NCI-H345 treated with DMSO at 0.1 percent for 48 hours (cell line): ENCODE measurements around the gene ISCA1.

Experiments
- DNase-seq: peaks from one replicate; lab custom pipeline; 2025; ENCODE audit not compliant: unreplicated experiment; lab: John Stamatoyannopoulos, UW

The ISCA1 gene

GRCh38 chr9:86286278-86286677 is 3.9 kb upstream of the ISCA1 start:
- no peak for DNase-seq

DNA sequence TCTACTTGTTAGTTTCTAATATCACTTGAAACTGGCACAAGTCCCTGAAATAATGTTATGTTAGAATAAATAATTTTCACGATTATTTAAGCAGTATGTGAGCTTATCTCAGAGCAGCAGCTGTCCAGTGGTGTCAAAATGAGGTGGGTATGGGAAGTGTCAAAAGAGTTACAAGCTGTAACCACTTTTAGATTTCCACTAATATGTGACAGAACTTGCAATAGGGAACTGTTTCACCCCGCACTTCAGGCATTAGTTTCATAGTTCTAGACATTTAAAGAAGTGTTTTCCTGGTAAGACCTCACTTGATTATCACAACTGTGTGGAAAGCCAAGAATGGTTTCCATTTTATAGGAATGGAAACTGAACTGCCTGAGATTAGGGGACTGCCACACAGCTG is 2.9 kb upstream of the ISCA1 start:
- no peak for DNase-seq

DNA sequence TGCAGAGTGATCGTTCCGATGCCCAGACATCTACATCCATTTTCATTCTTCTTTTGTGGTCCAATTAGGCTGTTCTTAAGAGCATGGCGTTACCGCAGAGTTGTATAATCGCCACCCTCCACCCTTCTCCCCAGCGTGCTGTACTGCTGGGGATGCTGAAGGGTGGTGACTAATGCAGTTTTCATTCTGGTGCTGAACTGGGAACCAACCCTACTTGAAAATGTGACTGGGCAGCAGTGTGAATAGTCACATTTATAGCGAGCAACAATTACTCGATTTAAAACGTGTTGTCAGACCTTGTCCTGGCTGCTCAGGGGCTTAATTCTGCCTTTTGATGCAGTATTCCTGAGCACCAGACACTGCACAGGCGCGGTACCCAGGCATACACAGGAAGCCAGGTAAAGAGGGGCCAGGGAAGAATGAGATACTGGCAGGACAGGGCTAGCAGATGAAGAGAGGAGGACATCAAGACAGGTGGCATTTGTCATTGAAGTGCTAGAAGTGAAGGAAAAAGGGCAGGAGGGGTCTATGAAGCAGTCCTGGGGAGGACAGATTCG is 719 bp upstream of the ISCA1 start:
- no peak for DNase-seq

DNA sequence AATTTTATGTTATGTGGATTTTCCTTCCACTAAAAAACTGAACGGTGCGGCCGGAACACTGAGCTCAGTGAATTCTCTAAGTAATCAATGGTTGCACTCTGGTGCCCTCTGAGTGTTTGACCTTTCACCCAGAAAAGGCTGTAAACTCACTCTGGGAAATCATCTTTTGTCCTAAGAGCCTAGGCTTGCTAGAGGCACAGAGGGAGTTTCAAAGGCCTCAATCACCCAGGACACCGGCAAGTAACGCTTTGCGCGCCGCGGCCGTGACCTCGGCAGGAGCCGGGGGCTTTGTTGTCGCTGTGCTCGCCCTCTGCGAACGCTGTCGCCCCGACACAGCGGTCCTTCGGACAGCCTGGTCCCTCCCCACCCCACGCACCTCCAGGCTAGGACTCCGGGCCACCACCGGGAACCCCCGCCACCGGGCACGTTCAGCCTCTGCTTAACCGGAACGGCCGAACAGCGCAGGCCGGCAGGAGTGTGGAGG is 703 bp downstream of the ISCA1 start:
- DNase-seq, result no peak

DNA sequence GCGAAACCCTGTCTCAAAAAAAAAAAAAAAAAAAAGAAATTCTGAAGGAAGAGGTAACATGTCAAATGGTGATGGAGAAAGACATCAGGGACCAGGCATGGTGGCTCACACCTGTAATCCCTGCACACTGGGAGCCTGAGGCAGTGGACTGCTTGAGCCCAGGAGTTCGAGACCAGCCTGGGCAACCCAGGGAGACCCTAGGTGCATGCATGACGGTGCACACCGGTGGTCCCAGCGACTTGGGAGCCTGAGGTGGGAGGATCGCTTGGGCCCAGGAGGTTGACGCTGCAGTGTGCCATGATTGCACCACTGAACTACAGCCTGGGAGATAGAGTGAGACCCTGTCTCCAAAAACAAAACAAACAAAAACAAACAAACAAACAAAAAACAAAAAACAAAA is 1.8 kb downstream of the ISCA1 start:
- DNase-seq, result no peak

GRCh38 chr9:86279839-86280238 is 2.5 kb downstream of the ISCA1 start:
- no peak for DNase-seq

DNA sequence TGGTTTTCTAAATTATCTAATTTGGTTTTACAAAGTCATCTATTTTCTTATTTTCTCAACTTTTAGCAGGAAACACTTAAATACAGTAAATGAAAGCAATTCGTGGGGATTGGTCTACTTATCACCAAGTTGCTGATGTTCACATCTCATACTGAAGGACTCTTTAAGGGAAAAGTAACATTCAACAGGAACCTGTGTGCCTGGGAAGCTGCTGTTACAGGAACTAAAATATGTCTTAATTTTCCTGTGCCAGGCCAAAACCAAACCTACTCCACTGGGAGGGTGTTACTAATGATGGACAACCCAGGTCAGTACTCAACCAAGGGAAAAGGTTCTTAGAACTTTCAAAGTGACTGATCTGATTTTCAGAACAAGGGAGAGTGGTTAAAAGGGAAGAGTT is 5.3 kb downstream of the ISCA1 start:
- DNase-seq, result no peak

DNA sequence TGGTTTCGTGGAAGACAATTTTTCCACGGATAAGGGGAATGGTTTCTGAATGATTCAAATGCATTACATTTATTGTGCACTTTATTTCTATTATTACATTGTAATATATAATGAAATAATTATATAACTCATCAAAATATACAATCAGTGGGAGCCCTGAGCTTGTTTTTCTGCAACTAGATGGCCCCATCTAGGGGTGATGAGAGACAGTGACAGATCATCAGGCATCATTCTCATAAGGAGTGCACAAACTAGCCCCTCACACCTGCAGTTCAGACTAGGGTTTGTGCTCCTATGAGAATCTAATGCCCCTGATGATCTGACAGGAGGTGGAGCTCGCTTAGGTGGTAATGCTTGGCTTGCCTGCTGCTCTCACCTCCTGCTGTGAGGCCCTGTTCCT is 6.4 kb downstream of the ISCA1 start:
- no peak for DNase-seq

DNA sequence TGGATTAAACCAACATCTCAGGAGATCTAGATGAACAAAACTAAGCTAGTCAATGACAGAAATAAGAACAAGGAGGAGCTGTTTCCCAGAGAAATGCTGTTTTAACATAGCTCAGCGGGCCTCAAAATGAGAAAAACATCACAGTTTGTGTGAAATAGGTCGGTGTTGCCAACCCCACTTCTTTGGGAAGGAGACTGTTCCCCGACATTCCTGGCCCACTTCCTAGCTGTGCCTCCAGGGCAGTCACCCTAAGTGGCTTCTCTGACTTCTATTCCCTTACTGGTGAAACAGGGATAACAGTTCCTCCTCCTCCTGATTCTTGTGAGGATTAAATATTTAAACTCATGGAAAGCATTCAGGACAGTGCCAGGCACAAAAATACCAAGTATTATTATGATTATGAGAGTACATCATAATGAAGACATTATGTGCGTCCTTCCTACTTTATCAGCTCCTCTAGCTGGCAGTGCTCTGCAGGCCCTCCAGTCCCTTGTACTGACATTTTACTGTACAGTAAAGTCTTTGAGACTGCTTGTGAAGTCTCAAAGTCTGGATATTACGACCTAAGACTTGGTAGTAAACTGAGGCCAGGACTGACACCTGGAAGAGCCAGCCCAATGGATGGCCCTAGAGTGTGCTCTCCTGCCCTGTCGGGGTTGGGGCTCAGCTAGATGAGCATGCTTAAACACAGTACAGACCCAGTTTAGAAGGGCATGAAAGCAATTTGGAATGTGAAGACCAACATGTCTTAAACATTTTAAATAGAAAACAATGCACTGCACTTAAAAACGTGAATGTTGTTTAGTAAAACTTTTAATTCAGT is 7.3 kb downstream of the ISCA1 start:
- DNase-seq, result no peak

GRCh38 chr9:86272221-86272620 is 10.1 kb downstream of the ISCA1 start:
- no peak for DNase-seq

DNA sequence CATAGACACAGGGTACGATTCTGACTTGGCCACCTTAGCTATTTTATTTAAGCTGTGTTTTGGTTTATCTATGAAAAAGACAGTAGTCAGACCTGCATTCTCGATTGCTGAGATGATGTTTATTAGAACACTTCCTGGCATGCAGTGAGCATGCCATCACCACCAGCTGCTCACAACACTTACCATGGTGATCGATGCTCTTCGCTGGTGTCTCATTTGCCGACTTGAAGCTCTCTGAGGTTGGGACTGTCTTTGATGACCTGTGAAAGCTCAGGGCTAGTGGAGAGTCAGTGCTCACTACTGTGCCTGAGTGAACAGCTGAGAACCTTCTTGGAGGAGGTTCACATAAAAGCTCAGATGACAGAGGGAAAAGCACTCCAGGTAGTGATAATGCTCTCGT is 18.5 kb downstream of the ISCA1 start:
- DNase-seq, result no peak

- no peak for DNase-seq
Measured at GRCh38 chr9:86262492-86262891, 19.8 kb downstream of the ISCA1 start.

DNA sequence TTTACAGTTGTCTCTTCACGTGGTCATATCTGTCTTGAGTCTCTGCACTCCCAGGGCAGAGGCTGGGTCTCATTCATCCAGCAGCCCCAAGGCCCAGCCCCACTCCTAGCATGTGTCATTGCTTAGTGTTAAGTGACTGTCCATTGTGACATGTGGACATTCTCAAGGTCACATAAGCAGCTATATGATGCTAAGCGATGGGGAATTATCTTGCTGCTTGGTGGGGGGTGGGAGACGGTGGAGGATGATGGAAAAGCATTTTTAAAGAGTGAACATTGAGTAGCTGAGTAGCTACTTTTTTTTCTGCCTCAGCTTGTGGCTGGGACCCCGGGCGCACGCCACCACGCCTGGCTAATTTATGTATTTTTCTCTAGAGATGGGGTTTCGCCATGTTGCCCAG is 22.8 kb downstream of the ISCA1 start, which contains the start of gene C9orf153:
Gene C9orf153 (minus strand): TSS at position 101 of the 400 bp plus-strand sequence. CDS start 30,054 bp downstream, outside the sequence.
- DNase-seq, result no peak

GRCh38 chr9:86257391-86257790 is 24.9 kb downstream of the ISCA1 start:
- no peak for DNase-seq

GRCh38 chr9:86256653-86257052 is 25.7 kb downstream of the ISCA1 start:
- DNase-seq, result no peak

- DNase-seq, result no peak
Measured at GRCh38 chr9:86253577-86253976, 28.8 kb downstream of the ISCA1 start.

DNA sequence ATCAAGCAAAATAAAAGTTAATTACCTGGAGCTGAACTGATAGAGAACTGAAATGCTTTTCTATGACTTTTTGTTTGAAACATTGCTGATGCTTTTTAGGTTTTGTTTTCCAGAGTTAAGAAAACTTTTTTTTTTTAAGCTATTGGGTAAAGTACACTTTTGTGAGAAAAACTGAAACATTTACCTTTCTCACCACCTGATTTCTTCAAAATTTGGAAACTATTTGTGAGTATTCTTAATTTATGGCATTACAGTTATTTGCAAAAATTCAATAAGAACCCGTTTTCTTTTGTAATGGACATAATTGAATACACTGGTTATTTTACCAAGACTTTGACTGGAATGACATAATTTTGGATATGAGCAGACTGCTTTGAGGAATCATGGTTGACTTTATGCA is 29.5 kb downstream of the ISCA1 start:
- no peak for DNase-seq

DNA sequence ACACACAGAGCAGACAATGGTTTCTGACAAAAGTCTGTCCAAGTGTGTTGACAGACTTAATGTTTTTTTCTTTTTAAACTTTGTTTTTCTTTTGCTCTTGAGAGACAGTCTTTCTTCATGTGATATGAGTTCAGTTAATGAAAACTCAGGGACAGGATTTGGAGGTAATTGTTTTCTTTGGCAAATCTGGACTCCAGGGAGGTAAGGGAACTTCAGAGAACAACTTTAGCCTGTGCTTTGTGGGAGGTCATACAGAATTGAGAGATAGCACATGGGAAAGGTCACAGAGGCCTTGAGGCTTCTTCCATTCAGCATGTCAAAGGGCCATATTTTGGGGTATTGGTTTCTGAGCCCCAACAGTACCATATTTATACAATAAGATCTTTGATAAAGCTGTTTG is 32.2 kb downstream of the ISCA1 start:
- DNase-seq, result no peak

GRCh38 chr9:86248746-86249145 is 33.6 kb downstream of the ISCA1 start:
- no peak for DNase-seq

GRCh38 chr9:86246752-86247161 is 35.6 kb downstream of the ISCA1 start:
- peak; percentile 29 for DNase-seq

DNA sequence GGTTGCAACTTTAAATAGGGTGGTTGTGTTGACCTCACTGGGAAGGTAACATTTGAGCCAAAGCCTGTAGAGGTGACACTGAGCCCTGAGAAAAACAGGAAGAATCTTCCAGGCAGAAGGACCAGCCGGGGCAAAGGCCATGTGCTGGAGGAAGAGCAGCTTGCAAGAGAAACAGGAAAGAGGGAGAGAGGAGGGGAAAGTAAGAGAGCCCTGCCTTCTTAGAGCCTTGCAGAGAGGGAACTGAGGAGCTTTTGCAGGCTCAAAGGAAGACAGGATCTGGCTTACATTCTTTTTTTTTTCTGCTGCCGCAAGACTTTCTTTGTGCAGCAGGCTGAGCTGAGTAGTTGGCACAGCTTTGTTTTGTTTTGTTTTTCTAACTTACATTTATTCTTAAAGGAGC is 40.3 kb downstream of the ISCA1 start:
- no peak for DNase-seq

GRCh38 chr9:86241216-86241615 is 41.1 kb downstream of the ISCA1 start:
- DNase-seq, result no peak
